Liver (tissue), 9 donors: ENCODE data around the gene ZNF726. TPM values are rescaled to one million over a fixed set of nuclear protein-coding genes. Genes with fewer than 3 reads are reported as not detected.

Experiments used
- DNase-seq: peaks from one replicate; pipeline ENCODE4 v3.0.0-alpha.2; 2017; ENCODE audit warnings: low spot score
- H3K27ac ChIP-seq, 2 donors: one replicate each; pipeline ENCODE4 v1.7.0; 2013; ENCODE audit warnings: inconsistent platforms in 2 of 2, low read length in 2 of 2, control low read depth in 1 of 2, low read depth in 1 of 2, mild to moderate bottlenecking in 1 of 2
- H3K27me3 ChIP-seq, 4 donors: one replicate each; pipeline versions ENCODE4 v1.6.1 to v1.7.0; 2013; ENCODE audit warnings: low read length in 3 of 4, inconsistent platforms in 1 of 4, mild to moderate bottlenecking in 1 of 4, moderate library complexity in 1 of 4; ENCODE audit not compliant: control insufficient read depth in 4 of 4, insufficient read depth in 4 of 4
- H3K36me3 ChIP-seq, 4 donors: one replicate each; pipeline versions ENCODE4 v1.6.1 to v1.7.0; 2013; ENCODE audit warnings: low read length in 3 of 4, mild to moderate bottlenecking in 3 of 4, low read depth in 1 of 4, moderate library complexity in 1 of 4; ENCODE audit not compliant: control insufficient read depth in 4 of 4, insufficient read depth in 3 of 4
- H3K4me1 ChIP-seq, 4 donors: one replicate each; pipeline versions ENCODE4 v1.6.1 to v1.7.0; 2013; ENCODE audit warnings: low read length in 3 of 4, mild to moderate bottlenecking in 3 of 4, moderate library complexity in 1 of 4; ENCODE audit not compliant: control insufficient read depth in 4 of 4, insufficient read depth in 4 of 4
- H3K4me3 ChIP-seq, 3 donors: one replicate each; pipeline versions ENCODE4 v1.6.1 to v1.7.0; 2013; ENCODE audit warnings: low read length in 3 of 3, control low read depth in 1 of 3, low read depth in 1 of 3, mild to moderate bottlenecking in 1 of 3
- H3K9ac ChIP-seq, 2 donors: one replicate each; pipeline ENCODE4 v1.7.0; 2013; ENCODE audit warnings: low read length in 2 of 2, mild to moderate bottlenecking in 2 of 2, moderate library complexity in 2 of 2, control low read depth in 1 of 2, low read depth in 1 of 2
- H3K9me3 ChIP-seq, 4 donors: one replicate each; pipeline versions ENCODE4 v1.6.1 to v1.7.0; 2013; ENCODE audit warnings: low read length in 3 of 4; ENCODE audit not compliant: control insufficient read depth in 4 of 4
- ATF3 ChIP-seq: IDR thresholded peaks from 2 replicates; pipeline ENCODE4 v1.6.1; 2016; ENCODE audit warnings: antibody characterized with exemption
- CTCF ChIP-seq: fragments of 150-350 bp; IDR thresholded peaks from 2 replicates; pipeline ENCODE4 v1.5.1; 2017; ENCODE audit warnings: improper control_type of control experiment, low read depth, low read length; ENCODE audit not compliant: missing input control
- EGR1 ChIP-seq, 2 donors: IDR thresholded peaks; 2 replicates each; pipeline ENCODE4 v1.6.1; 2016 to 2018; ENCODE audit warnings: antibody characterized with exemption in 2 of 2, low read depth in 2 of 2
- FOXA1 ChIP-seq: IDR thresholded peaks from 2 replicates; pipeline ENCODE4 v1.6.1; 2016; ENCODE audit warnings: antibody characterized with exemption
- FOXA2 ChIP-seq: IDR thresholded peaks from 2 replicates; pipeline ENCODE4 v1.6.1; 2016; ENCODE audit warnings: antibody characterized with exemption
- GABPA ChIP-seq, 2 donors: IDR thresholded peaks in 1 of 2; conservative IDR thresholded peaks in 1 of 2; 2 replicates each; pipeline ENCODE4 v1.6.1; 2016; ENCODE audit warnings: antibody characterized with exemption in 2 of 2, mild to moderate bottlenecking in 1 of 2, moderate library complexity in 1 of 2
- HNF4A ChIP-seq, 2 donors: conservative IDR thresholded peaks; 2 replicates each; pipeline ENCODE4 v1.6.1; 2016; ENCODE audit warnings: antibody characterized with exemption in 2 of 2, mild to moderate bottlenecking in 2 of 2
- HNF4G ChIP-seq: IDR thresholded peaks from 2 replicates; pipeline ENCODE4 v1.6.1; 2016; ENCODE audit warnings: antibody characterized with exemption
- JUND ChIP-seq, 2 donors: IDR thresholded peaks; 2 replicates each; pipeline ENCODE4 v1.6.1; 2016; ENCODE audit warnings: antibody characterized with exemption in 2 of 2
- RAD21 ChIP-seq, 2 donors: IDR thresholded peaks; 2 replicates each; pipeline ENCODE4 v1.6.1; 2016; ENCODE audit warnings: antibody characterized with exemption in 2 of 2, mild to moderate bottlenecking in 2 of 2
- SP1 ChIP-seq: IDR thresholded peaks from 2 replicates; pipeline ENCODE4 v1.6.1; 2018; ENCODE audit warnings: antibody characterized with exemption, mild to moderate bottlenecking
- WGBS: extraction: QIAGEN DNeasy Blood & Tissue Kit; methylation state at CpG from one replicate; pipeline ENCODE4 v1.1.7; 2013; 5-methylcytosine and 5-hydroxymethylcytosine counted together
- polyA plus RNA-seq, 2 donors: library from polyadenylated mRNA; stranded (reverse) in 1 of 2; unstranded in 1 of 2; fragments of 200-250 nt in 1 of 2; fragments of >200 nt in 1 of 2; fragmentation: Nextera tagmentation in 1 of 2; extraction: Ambion mirVana in 1 of 2; gene quantifications; one replicate each; pipeline versions ENCODE4 v1.2.1 to v1.2.3, GENCODE V29; 2013 to 2015
- total RNA-seq, 2 donors: library from RNA; depleted of rRNA; stranded (reverse); fragments of >200 nt; gene quantifications; one replicate each; pipeline ENCODE4 v1.2.3, GENCODE V29; 2014
- TF ChIP-seq, protein P1 (sequence below): IDR thresholded peaks from 2 replicates; pipeline ENCODE4 v1.6.1; 2016; ENCODE audit warnings: antibody characterized with exemption
- TF ChIP-seq, protein P2 (sequence below): IDR thresholded peaks from 2 replicates; pipeline ENCODE4 v1.6.1; 2016; ENCODE audit warnings: antibody characterized with exemption
- TF ChIP-seq, protein P3 (sequence below): IDR thresholded peaks from 2 replicates; pipeline ENCODE4 v1.6.1; 2016; ENCODE audit warnings: antibody characterized with exemption, mild to moderate bottlenecking
- donor health status: healthy.
- donor health status: healthy.
- donor health status: healthy.
- donor health status: healthy.
- donor health status: healthy.

Gene ZNF726
- total and polyA plus RNA-seq, 4 donors: 0.57 to 8.0 (median 1.1) TPM

GRCh38 chr19:23943411-23943810 is 28.7 kb downstream of the ZNF726 start:
- DNase-seq: no peak
- peaks cover 0 to 2% (median 0%) of the 10 kb centered on the region in 4 donors for H3K4me1 ChIP-seq
- H3K4me3 ChIP-seq: no peak overlapping the region
- 32% methylated on average over 1 of the region's 1 CpG for WGBS
- no peak overlapping the region for H3K27ac ChIP-seq
- no peaks in the 10 kb centered on the region for H3K36me3 ChIP-seq
- H3K9me3 ChIP-seq: no peaks in the 10 kb centered on the region
- no peaks in the 10 kb centered on the region for H3K27me3 ChIP-seq
- no peak overlapping the region for H3K9ac ChIP-seq
- TF ChIP-seq RAD21 (IDR thresholded peaks at IDR 0.05) (peak in 1 of 2 donors; percentile 6), HNF4A (conservative IDR thresholded peaks at IDR 0.05) (peak; percentile 31 to 40)
- TF ChIP-seq, protein P1, sequence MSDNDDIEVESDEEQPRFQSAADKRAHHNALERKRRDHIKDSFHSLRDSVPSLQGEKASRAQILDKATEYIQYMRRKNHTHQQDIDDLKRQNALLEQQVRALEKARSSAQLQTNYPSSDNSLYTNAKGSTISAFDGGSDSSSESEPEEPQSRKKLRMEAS: no peak

- Histone ChIP-seq H3K36me3 (no peaks in the 10 kb centered on the region), H3K9ac (no peak overlapping the region), H3K27ac (no peak overlapping the region), H3K9me3 (no peaks in the 10 kb centered on the region), H3K27me3 (no peaks in the 10 kb centered on the region), H3K4me3 (no peak overlapping the region), H3K4me1 (peaks cover 0 to 2% (median 0%) of the 10 kb centered on the region in 4 donors)
- TF ChIP-seq EGR1 (IDR thresholded peaks at IDR 0.05; ENCODE audit: low read depth in 2 of 2): no peak
- TF ChIP-seq, protein P2, sequence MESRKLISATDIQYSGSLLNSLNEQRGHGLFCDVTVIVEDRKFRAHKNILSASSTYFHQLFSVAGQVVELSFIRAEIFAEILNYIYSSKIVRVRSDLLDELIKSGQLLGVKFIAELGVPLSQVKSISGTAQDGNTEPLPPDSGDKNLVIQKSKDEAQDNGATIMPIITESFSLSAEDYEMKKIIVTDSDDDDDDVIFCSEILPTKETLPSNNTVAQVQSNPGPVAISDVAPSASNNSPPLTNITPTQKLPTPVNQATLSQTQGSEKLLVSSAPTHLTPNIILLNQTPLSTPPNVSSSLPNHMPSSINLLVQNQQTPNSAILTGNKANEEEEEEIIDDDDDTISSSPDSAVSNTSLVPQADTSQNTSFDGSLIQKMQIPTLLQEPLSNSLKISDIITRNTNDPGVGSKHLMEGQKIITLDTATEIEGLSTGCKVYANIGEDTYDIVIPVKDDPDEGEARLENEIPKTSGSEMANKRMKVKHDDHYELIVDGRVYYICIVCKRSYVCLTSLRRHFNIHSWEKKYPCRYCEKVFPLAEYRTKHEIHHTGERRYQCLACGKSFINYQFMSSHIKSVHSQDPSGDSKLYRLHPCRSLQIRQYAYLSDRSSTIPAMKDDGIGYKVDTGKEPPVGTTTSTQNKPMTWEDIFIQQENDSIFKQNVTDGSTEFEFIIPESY: no peak
- no peak for TF ChIP-seq JUND (IDR thresholded peaks at IDR 0.05)
- no peak for TF ChIP-seq HNF4G
- TF ChIP-seq SP1: no peak
- TF ChIP-seq CTCF: no peak
- TF ChIP-seq GABPA (IDR thresholded peaks at IDR 0.05 in 1 of 2, conservative IDR thresholded peaks at IDR 0.05 in 1 of 2): no peak
- no peak for TF ChIP-seq ATF3
- no peak for TF ChIP-seq FOXA2
- no peak for TF ChIP-seq FOXA1
- TF ChIP-seq, protein P3, sequence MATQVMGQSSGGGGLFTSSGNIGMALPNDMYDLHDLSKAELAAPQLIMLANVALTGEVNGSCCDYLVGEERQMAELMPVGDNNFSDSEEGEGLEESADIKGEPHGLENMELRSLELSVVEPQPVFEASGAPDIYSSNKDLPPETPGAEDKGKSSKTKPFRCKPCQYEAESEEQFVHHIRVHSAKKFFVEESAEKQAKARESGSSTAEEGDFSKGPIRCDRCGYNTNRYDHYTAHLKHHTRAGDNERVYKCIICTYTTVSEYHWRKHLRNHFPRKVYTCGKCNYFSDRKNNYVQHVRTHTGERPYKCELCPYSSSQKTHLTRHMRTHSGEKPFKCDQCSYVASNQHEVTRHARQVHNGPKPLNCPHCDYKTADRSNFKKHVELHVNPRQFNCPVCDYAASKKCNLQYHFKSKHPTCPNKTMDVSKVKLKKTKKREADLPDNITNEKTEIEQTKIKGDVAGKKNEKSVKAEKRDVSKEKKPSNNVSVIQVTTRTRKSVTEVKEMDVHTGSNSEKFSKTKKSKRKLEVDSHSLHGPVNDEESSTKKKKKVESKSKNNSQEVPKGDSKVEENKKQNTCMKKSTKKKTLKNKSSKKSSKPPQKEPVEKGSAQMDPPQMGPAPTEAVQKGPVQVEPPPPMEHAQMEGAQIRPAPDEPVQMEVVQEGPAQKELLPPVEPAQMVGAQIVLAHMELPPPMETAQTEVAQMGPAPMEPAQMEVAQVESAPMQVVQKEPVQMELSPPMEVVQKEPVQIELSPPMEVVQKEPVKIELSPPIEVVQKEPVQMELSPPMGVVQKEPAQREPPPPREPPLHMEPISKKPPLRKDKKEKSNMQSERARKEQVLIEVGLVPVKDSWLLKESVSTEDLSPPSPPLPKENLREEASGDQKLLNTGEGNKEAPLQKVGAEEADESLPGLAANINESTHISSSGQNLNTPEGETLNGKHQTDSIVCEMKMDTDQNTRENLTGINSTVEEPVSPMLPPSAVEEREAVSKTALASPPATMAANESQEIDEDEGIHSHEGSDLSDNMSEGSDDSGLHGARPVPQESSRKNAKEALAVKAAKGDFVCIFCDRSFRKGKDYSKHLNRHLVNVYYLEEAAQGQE: no peak
- DNase-seq: no peak
Observed at GRCh38 chr19:23946569-23946968, 31.9 kb downstream of the ZNF726 start.
